NCI-H2107 treated with DMSO at 0.1 percent for 48 hours (cell line): ENCODE measurements around the gene NR4A3.

Source experiments
- DNase-seq: peaks from one replicate; lab custom pipeline; 2025; ENCODE audit not compliant: unreplicated experiment; lab: John Stamatoyannopoulos, UW

Gene NR4A3

DNA sequence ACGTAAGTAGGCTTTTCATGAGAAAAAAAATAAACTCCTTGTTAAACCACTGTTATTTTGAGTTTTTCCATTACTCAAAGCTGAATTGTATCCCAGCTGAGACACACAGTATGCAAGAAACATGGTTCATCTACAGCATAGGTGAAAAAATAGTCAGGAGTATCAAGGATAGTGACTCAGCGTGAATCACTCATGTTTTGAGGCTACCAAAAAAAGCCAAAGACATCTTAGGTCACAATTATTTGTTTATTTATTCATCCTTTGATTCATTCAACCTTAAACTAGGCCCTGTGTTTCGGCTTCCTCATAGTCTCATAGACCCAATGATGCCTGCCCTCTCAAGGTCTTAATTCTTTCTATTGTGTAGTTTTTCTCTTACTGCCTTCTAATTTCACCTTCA, 51.8 kb downstream of the NR4A3 start:
- no peak for DNase-seq

- no peak for DNase-seq
These were observed 52.4 kb downstream of the NR4A3 start for GRCh38 chr9:99873943-99874584.

- DNase-seq: no peak
These were observed 54.5 kb downstream of the NR4A3 start for GRCh38 chr9:99876190-99876589.

- no peak for DNase-seq
These were observed 57.0 kb downstream of the NR4A3 start for GRCh38 chr9:99878651-99879050.

DNA sequence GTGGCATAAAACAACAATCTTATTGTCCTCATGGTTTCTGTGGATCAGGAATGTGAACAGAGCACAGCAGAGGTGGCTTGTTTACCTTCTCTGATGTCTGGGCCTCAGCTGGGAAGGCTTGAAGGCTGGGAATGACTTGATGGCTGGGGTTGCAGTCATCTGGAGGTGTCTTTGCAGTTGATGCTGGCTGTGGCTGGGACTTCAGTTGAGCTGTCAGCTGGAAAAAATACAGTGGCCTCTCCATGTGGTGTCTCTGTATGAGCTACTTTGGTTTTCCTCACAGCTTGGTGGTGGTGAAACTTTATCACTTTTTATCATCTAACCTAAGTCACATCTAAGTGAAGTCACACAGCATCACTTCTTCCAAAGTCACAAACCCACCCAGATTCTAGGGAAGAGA, 60.1 kb downstream of the NR4A3 start:
- no peak for DNase-seq

- no peak for DNase-seq
These were observed 64.1 kb downstream of the NR4A3 start for GRCh38 chr9:99885747-99886146.

DNA sequence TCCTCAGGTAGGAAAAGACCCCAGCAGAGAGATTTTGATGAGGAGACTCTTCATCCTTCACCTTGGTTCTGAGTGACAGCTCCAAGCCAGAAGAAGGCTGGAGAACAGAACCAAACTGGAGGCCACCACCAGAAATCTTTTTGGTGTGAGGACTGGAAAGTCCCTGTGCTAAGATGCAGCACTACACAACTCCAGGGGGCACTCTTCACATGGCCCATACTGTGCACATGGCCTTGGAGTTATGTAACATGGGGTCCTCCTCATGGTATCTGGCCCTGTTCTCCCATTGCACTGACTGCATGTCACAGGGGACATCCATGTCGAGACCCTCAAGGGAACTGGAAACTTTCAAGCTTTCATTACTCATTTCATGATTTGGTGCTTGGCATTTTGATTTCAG, 67.4 kb downstream of the NR4A3 start:
- no peak for DNase-seq

- no peak for DNase-seq
These were observed 73.1 kb downstream of the NR4A3 start for GRCh38 chr9:99894826-99895225.

DNA sequence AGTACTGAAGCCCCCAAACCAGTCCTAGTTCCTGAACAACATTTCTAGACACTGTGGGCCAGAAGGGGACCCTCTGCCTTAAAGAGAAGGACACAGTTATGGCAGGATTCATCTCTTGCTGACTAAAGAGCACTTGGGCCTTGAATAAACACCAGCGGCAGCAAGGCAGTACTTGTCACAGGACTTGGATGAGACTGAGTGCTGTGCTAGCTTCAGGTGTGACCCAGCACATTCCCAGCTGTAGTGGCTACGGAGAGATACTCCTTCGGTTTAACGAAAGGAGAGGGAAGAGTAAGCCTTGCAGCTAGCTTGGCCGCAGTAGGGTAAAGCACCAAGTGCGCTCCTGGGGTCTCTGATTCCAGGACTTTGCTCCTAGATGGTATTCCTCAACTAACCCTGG, 73.8 kb downstream of the NR4A3 start:
- DNase-seq: no peak

DNA sequence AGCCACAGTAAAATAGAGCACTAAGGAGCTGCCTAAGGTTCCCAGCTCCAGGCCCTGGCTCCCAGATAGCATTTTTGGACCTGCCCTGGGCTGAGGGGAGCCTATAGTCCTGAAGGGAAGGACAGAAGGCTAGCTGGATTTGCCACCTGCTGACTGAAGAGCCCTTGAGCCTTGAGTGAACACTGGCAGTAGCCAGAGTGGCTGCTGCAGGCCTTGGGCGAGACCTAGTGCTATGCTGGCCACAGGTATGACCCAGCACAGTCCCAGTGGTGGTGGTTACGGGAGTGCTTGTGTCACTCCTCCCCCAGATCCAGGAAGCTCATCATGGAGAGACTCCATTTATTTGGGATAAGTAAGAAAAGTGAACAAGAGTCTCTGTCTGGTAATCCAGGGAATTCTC, 74.4 kb downstream of the NR4A3 start:
- no peak for DNase-seq

DNA sequence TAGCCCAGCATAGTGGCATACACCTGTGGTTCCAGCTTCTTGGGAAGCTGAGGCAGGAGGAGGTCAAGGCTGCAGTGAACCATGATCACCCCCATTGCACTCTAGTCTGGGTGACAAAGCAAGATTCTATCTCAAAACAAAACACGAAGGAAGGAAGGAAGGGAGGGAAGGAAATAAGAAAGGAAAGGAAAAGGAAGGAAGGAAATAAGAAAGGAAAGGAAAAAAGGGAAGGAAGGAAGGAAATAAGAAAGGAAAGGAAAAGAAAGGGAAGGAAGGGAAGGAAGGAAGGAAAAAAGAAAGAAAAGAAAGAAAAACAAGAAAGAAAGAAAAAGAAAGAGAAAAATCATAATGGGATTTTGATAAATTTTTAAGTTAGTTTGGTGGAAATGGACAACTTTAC, 81.7 kb downstream of the NR4A3 start:
- no peak for DNase-seq

DNA sequence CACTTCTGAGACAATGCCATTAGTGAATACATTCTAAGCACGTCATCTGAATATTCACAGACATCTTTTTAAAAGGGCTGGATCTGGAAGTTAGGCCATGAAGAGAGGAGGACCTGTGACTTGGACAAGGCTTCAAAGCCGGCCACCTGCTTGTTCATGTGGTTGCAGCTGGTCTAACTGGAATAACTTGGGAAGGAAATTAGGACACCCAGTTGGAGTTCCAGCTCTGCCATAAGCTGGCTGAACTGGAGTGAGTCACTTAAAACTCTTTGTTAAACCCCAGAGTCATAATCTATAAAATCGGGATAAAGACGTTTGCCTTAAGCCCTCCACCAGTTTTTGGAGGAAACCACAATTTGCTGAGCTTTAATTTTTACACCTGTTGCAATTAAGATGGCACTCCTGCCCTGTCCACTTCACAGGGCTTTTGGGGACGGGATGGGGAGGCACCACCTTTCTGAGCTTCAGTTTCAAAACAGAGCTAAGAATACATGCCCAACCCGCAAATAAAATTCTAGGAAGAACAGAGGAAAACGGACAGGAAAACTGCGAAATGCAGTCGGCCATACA, 84.2 kb downstream of the NR4A3 start:
- no peak for DNase-seq

- peak; percentile 68 for DNase-seq
These were observed 84.9 kb downstream of the NR4A3 start, which contains the start of gene STX17 for GRCh38 chr9:99906403-99907207. Gene STX17, plus strand, starts transcription at chr9:99906654. Its CDS starts 8,586 bp downstream, at chr9:99915240.

- no peak for DNase-seq
These were observed 85.5 kb downstream of the NR4A3 start for GRCh38 chr9:99907208-99907532.

- no peak for DNase-seq
These were observed 89.9 kb downstream of the NR4A3 start for GRCh38 chr9:99911600-99911999.
